ENCODE results near the gene OTULINL. TPM values are rescaled to one million over a fixed set of nuclear protein-coding genes. Genes with fewer than 3 reads are reported as not detected.

Gene OTULINL
- total RNA-seq, 1 donor from 2014 or later: 0.21 TPM

DNA sequence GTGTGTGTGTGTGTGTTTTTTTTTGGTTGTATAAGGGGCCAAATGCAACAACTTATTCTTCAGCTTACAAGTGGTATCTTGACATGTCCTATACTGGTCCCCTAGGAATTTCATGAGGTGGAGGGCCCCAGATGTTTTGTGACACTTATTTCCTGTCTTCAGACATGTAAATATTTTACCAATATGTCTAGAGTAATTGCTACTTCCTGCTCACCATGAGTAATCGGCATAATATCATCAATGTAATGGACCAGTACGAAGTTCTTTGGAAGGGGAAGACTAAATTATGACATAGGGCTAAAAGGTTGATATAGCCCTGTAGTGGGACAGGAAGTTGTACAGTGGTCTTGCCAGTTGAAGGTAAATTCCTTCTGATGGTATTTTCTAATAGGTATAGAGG is 79.2 kb downstream of the OTULINL start:
- no peaks in the 10 kb centered on the region for H3K36me3 ChIP-seq
- H3K4me3 ChIP-seq: no peak overlapping the region
- H3K9me3 ChIP-seq: no peaks in the 10 kb centered on the region
- no peak for DNase-seq (ENCODE audit: low spot score in 2 of 2)
- TF ChIP-seq, protein P1, sequence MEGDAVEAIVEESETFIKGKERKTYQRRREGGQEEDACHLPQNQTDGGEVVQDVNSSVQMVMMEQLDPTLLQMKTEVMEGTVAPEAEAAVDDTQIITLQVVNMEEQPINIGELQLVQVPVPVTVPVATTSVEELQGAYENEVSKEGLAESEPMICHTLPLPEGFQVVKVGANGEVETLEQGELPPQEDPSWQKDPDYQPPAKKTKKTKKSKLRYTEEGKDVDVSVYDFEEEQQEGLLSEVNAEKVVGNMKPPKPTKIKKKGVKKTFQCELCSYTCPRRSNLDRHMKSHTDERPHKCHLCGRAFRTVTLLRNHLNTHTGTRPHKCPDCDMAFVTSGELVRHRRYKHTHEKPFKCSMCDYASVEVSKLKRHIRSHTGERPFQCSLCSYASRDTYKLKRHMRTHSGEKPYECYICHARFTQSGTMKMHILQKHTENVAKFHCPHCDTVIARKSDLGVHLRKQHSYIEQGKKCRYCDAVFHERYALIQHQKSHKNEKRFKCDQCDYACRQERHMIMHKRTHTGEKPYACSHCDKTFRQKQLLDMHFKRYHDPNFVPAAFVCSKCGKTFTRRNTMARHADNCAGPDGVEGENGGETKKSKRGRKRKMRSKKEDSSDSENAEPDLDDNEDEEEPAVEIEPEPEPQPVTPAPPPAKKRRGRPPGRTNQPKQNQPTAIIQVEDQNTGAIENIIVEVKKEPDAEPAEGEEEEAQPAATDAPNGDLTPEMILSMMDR (IDR thresholded peaks at IDR 0.05): no peak
- peaks cover 3 to 12% of the 10 kb centered on the region in 2 donors for H3K4me1 ChIP-seq
- intact Hi-C loops (cut with DNase I): loop anchor here (5.0 to 10.0 kb wide), 4 partner anchors 79 to 844 kb away; partner anchors contain the start of genes FBXL7 and OTULINL
- H3K27ac ChIP-seq: no peak overlapping the region
- H3K27me3 ChIP-seq: no peaks in the 10 kb centered on the region

Other genes with a start within 250 kb of the OTULINL start
- 56.9 TPM for gene OTULIN, start 82.9 kb downstream of the OTULINL start, total RNA-seq

Data from ascending aorta (tissue), 2 donors.